Erythroblast (primary cell): ENCODE data around the gene FAM3C.

Source experiments
- GATA1 ChIP-seq: IDR thresholded peaks from 2 replicates; pipeline ENCODE4 v1.6.1; 2011; ENCODE audit warnings: low read depth, mild to moderate bottlenecking, control low read depth, low read length, moderate library complexity
- POLR2A ChIP-seq: IDR thresholded peaks from 2 replicates; pipeline ENCODE4 v1.6.1; 2011; ENCODE audit warnings: mild to moderate bottlenecking, low read length

- TF ChIP-seq POLR2A (no peak), GATA1 (no peak)
These were observed 58.7 kb downstream of the FAM3C start for GRCh38 chr7:121337398-121337797.
